ENCODE measurements around the gene KRTAP1-4.

DNA sequence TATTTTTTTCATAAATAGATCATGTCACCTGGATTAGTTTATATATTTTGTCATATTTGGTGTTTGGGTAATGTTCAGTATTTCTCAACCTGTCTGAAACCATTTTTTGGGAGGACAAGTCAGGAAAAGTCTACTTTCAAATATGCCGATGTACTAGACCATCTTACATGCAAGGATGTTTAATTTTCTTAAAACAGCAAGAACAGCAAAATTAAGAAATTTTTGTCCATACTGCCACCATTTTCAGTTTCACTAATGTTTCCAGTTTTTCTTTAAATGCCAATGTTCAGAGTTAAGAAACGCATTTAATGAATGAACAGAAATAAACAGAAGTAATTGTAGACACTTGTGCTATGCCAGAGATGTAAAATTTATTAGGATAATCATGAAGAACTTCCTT is 36.9 kb downstream of the KRTAP1-4 start:
- TF ChIP-seq CTCF (IDR thresholded peaks at IDR 0.05; ENCODE audit: extremely low read depth in 1 of 2, insufficient read depth in 1 of 2, low read depth in 1 of 2, low read length in 2 of 2) (no peak), JUN (IDR thresholded peaks at IDR 0.05; ENCODE audit: borderline replicate concordance, insufficient read depth, insufficient read length, low read depth) (no peak), GATA2 (IDR thresholded peaks at IDR 0.05; ENCODE audit: insufficient read depth, insufficient read length, low read depth, low read length) (no peak), POLR2A (IDR thresholded peaks at IDR 0.05; ENCODE audit: low read depth, low read length) (no peak), EZH2 (IDR thresholded peaks at IDR 0.05; ENCODE audit: borderline replicate concordance, low read depth, low read length, severe bottlenecking) (no peak)

Data from endothelial cell of umbilical vein (primary cell).